ENCODE results near the gene CNTN1.

Gene CNTN1

DNA sequence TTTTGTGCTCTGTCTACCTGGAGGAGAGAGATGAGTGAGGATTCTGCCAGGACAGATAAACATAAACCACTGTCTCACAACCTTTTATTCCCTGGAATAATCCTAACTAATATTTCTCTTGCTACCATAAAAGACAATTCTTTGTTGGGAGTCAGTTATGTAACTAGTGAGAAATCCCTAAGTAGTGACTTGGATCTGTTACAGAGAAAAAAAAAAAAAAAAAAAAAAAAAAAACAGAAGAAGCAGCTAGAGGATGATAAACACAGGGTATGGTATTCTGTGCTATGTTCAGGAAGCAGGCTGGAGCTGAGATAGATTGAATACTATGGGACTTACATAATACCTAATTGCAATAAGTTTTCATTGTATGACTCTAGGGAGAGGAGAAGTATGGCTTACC lies 178.7 kb downstream of the CNTN1 start:
- Histone ChIP-seq H3K27me3 (ENCODE audit: control insufficient read depth in 5 of 5, insufficient read depth in 4 of 5, low read length in 5 of 5) (no peaks in the 10 kb centered on the region), H3K36me3 (ENCODE audit: control insufficient read depth in 5 of 5, insufficient read depth in 5 of 5, low read length in 5 of 5) (no peaks in the 10 kb centered on the region), H3K4me3 (ENCODE audit: low read depth in 1 of 5, low read length in 5 of 5) (no peak overlapping the region), H3K4me1 (ENCODE audit: control insufficient read depth in 5 of 5, insufficient read depth in 5 of 5, low read length in 5 of 5) (no peaks in the 10 kb centered on the region), H3K9me3 (ENCODE audit: control insufficient read depth in 5 of 5, low read length in 5 of 5) (no peaks in the 10 kb centered on the region), H3K9ac (ENCODE audit: low read length in 5 of 5) (no peak overlapping the region), H3K27ac (ENCODE audit: low read depth, low read length) (no peak overlapping the region)

DNA sequence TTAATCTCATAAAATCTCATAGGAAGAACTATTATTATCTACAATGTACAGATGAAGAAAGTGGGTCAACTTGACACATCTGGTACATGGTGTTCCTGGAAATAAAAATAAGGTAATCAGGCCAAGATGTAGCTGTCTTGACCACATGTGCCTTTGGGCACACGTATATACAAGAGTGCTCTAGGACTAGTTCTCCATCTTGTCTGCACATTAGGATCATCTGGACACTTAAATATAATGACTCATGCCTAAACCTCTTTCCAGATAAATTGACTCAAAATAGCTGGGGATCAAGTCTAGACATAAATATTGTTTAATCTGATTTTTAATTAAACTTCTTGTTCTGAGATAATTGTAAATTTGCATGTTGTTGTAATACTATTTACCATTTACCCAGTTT lies 182.6 kb downstream of the CNTN1 start:
- Histone ChIP-seq H3K9ac (ENCODE audit: low read length in 5 of 5) (no peak overlapping the region), H3K27ac (ENCODE audit: low read depth, low read length) (no peak overlapping the region), H3K4me1 (ENCODE audit: control insufficient read depth in 5 of 5, insufficient read depth in 5 of 5, low read length in 5 of 5) (no peaks in the 10 kb centered on the region), H3K9me3 (ENCODE audit: control insufficient read depth in 5 of 5, low read length in 5 of 5) (no peaks in the 10 kb centered on the region), H3K4me3 (ENCODE audit: low read depth in 1 of 5, low read length in 5 of 5) (no peak overlapping the region), H3K27me3 (ENCODE audit: control insufficient read depth in 5 of 5, insufficient read depth in 4 of 5, low read length in 5 of 5) (no peaks in the 10 kb centered on the region), H3K36me3 (ENCODE audit: control insufficient read depth in 5 of 5, insufficient read depth in 5 of 5, low read length in 5 of 5) (no peaks in the 10 kb centered on the region)

DNA sequence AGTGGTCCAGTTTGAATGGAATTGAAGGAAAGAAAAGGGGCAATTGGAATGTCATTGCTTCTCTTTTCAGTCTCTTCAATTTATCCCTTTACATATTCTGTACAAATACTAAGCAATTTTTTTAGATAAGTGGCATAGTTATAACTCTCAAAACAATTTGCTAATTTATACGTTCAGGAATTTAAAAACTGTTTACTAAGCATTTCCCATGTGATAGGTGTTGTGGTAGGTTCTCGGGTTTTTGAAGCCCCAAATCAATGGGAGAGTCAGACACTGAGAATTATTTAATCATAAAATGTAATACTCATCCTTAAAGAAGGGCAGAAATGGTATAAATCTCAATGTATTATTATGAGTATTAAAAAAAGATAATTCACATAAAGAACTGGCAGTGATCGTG lies 197.1 kb downstream of the CNTN1 start:
- H3K4me3 ChIP-seq (ENCODE audit: low read depth in 1 of 5, low read length in 5 of 5): no peak overlapping the region

DNA sequence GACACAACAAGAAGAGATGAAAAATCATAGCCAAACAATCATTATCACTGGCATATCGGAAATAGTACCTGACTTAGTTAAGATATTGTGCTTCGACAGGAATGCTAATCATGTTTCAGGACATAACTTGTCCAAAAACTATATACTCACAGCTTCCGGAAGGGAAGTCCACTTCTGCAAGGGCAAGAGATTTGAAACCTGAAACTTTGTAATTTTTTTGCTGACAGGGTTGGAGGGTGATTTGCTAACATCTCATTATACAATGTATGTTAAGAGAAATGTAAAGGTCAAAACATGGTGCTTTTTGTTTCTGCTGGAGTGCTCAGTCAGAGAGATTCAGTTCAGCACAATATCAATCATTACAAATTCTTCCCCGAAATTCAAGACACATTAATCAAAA lies 200.3 kb downstream of the CNTN1 start:
- H3K27me3 ChIP-seq (ENCODE audit: control insufficient read depth in 5 of 5, insufficient read depth in 4 of 5, low read length in 5 of 5): no peaks in the 10 kb centered on the region
- H3K36me3 ChIP-seq (ENCODE audit: control insufficient read depth in 5 of 5, insufficient read depth in 5 of 5, low read length in 5 of 5): no peaks in the 10 kb centered on the region
- H3K9ac ChIP-seq (ENCODE audit: low read length in 5 of 5): no peak overlapping the region
- H3K27ac ChIP-seq (ENCODE audit: low read depth, low read length): no peak overlapping the region
- H3K4me3 ChIP-seq (ENCODE audit: low read depth in 1 of 5, low read length in 5 of 5): no peak overlapping the region
- H3K4me1 ChIP-seq (ENCODE audit: control insufficient read depth in 5 of 5, insufficient read depth in 5 of 5, low read length in 5 of 5): no peaks in the 10 kb centered on the region
- no peaks in the 10 kb centered on the region for H3K9me3 ChIP-seq (ENCODE audit: control insufficient read depth in 5 of 5, low read length in 5 of 5)

More for the DNA sequence above, 197.1 kb downstream of the CNTN1 start:
- no peak overlapping the region for H3K9ac ChIP-seq (ENCODE audit: low read length in 5 of 5)
- no peaks in the 10 kb centered on the region for H3K27me3 ChIP-seq (ENCODE audit: control insufficient read depth in 5 of 5, insufficient read depth in 4 of 5, low read length in 5 of 5)
- peaks cover 0 to 3% (median 0%) of the 10 kb centered on the region in 5 donors for H3K9me3 ChIP-seq (ENCODE audit: control insufficient read depth in 5 of 5, low read length in 5 of 5)
- H3K4me1 ChIP-seq (ENCODE audit: control insufficient read depth in 5 of 5, insufficient read depth in 5 of 5, low read length in 5 of 5): no peaks in the 10 kb centered on the region
- H3K36me3 ChIP-seq (ENCODE audit: control insufficient read depth in 5 of 5, insufficient read depth in 5 of 5, low read length in 5 of 5): no peaks in the 10 kb centered on the region
- H3K27ac ChIP-seq (ENCODE audit: low read depth, low read length): no peak overlapping the region

DNA sequence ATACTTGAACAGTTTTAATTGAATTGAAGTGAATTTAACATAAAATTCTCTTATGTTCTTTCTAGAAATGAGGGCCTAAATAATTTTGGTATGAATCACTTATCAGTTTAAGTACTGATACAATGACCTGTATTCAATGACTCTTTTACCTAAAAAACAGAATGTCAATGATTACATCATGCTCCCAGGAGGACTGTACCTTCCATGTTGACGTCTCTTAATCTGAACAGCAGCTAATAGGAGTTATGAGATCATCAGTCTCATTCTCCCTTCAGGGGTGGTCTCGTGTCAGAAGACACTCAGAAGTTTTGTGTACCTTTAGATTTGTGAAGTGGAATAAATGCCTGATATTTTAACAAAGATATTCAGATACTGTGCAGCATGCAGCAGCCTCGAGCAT lies 206.3 kb downstream of the CNTN1 start:
- Histone ChIP-seq H3K36me3 (ENCODE audit: control insufficient read depth in 5 of 5, insufficient read depth in 5 of 5, low read length in 5 of 5) (no peaks in the 10 kb centered on the region), H3K27me3 (ENCODE audit: control insufficient read depth in 5 of 5, insufficient read depth in 4 of 5, low read length in 5 of 5) (no peaks in the 10 kb centered on the region), H3K4me3 (ENCODE audit: low read depth in 1 of 5, low read length in 5 of 5) (no peak overlapping the region), H3K9ac (ENCODE audit: low read length in 5 of 5) (no peak overlapping the region), H3K27ac (ENCODE audit: low read depth, low read length) (no peak overlapping the region), H3K9me3 (ENCODE audit: control insufficient read depth in 5 of 5, low read length in 5 of 5) (no peaks in the 10 kb centered on the region), H3K4me1 (ENCODE audit: control insufficient read depth in 5 of 5, insufficient read depth in 5 of 5, low read length in 5 of 5) (no peaks in the 10 kb centered on the region)

DNA sequence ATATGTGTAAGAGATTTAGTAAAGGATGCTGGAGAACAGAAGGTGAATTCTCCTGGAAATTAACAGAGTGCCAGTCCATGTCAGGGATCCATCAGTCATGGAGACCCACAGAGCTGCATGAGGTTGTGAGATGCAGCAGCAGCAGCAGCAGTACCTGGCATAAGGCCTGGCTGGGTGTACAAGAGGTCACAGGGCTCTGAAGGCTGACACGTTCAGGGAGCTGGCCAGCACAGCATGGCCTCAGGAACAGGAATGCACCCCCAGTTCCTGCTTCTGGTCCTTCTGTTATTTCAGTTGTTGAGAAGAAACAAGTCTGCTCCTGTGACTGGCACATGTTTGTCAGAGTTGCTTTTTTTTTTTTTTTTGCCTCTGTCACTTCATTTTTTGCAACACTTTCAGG lies 210.8 kb downstream of the CNTN1 start:
- no peak overlapping the region for H3K27ac ChIP-seq (ENCODE audit: low read depth, low read length)

DNA sequence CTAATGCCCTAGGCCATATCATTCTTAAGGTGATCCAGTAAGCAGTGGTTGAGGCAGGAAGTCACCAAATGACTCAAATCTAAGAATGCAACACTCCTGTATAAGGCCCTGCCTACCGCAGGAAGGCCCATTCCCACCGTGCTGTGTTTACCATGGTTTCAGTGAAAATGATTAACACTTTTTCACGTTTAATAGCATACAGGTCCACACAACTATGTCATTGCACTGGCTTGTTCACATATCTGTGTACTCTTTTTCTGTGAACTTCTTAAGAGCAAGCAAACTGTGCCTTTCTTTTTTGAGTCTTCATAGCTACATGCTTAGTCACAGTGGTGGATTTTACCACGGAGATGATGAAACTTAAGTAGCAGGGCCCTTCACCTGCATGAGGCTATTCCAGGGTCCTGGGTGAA lies 214.9 kb downstream of the CNTN1 start:
- H3K9me3 ChIP-seq (ENCODE audit: control insufficient read depth in 5 of 5, low read length in 5 of 5): no peaks in the 10 kb centered on the region

More for the DNA sequence above, 210.8 kb downstream of the CNTN1 start:
- H3K27me3 ChIP-seq (ENCODE audit: control insufficient read depth in 5 of 5, insufficient read depth in 4 of 5, low read length in 5 of 5): no peaks in the 10 kb centered on the region
- no peak overlapping the region for H3K4me3 ChIP-seq (ENCODE audit: low read depth in 1 of 5, low read length in 5 of 5)
- H3K4me1 ChIP-seq (ENCODE audit: control insufficient read depth in 5 of 5, insufficient read depth in 5 of 5, low read length in 5 of 5): no peaks in the 10 kb centered on the region
- no peak overlapping the region for H3K9ac ChIP-seq (ENCODE audit: low read length in 5 of 5)
- no peaks in the 10 kb centered on the region for H3K9me3 ChIP-seq (ENCODE audit: control insufficient read depth in 5 of 5, low read length in 5 of 5)
- H3K36me3 ChIP-seq (ENCODE audit: control insufficient read depth in 5 of 5, insufficient read depth in 5 of 5, low read length in 5 of 5): no peaks in the 10 kb centered on the region

DNA sequence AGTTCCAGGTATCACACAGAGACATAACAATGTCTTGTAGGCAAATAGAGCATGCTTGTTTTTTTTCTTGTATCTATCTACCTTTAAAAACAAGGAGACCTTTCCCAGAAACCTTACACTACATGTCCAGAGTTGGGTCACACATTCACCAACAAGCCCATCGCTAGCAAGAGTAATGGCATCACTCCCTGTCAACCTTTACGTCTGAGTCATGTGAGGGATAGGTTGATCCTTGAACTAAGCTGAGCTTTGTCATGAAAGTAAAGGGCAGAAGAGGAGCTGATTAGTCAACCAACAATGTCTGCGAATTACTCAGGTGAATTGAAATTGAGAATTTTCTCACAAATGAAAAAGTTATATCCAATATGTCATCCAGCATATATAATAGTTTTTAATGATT lies 219.4 kb downstream of the CNTN1 start:
- no peaks in the 10 kb centered on the region for H3K9me3 ChIP-seq (ENCODE audit: control insufficient read depth in 5 of 5, low read length in 5 of 5)
- H3K27me3 ChIP-seq (ENCODE audit: control insufficient read depth in 5 of 5, insufficient read depth in 4 of 5, low read length in 5 of 5): no peaks in the 10 kb centered on the region
- no peaks in the 10 kb centered on the region for H3K4me1 ChIP-seq (ENCODE audit: control insufficient read depth in 5 of 5, insufficient read depth in 5 of 5, low read length in 5 of 5)
- H3K9ac ChIP-seq (ENCODE audit: low read length in 5 of 5): no peak overlapping the region
- no peaks in the 10 kb centered on the region for H3K36me3 ChIP-seq (ENCODE audit: control insufficient read depth in 5 of 5, insufficient read depth in 5 of 5, low read length in 5 of 5)
- no peak overlapping the region for H3K27ac ChIP-seq (ENCODE audit: low read depth, low read length)
- H3K4me3 ChIP-seq (ENCODE audit: low read depth in 1 of 5, low read length in 5 of 5): no peak overlapping the region

More for the DNA sequence above, 214.9 kb downstream of the CNTN1 start:
- Histone ChIP-seq H3K27ac (ENCODE audit: low read depth, low read length) (no peak overlapping the region), H3K4me3 (ENCODE audit: low read depth in 1 of 5, low read length in 5 of 5) (no peak overlapping the region), H3K4me1 (ENCODE audit: control insufficient read depth in 5 of 5, insufficient read depth in 5 of 5, low read length in 5 of 5) (no peaks in the 10 kb centered on the region), H3K27me3 (ENCODE audit: control insufficient read depth in 5 of 5, insufficient read depth in 4 of 5, low read length in 5 of 5) (no peaks in the 10 kb centered on the region), H3K36me3 (ENCODE audit: control insufficient read depth in 5 of 5, insufficient read depth in 5 of 5, low read length in 5 of 5) (no peaks in the 10 kb centered on the region), H3K9ac (ENCODE audit: low read length in 5 of 5) (no peak overlapping the region)

DNA sequence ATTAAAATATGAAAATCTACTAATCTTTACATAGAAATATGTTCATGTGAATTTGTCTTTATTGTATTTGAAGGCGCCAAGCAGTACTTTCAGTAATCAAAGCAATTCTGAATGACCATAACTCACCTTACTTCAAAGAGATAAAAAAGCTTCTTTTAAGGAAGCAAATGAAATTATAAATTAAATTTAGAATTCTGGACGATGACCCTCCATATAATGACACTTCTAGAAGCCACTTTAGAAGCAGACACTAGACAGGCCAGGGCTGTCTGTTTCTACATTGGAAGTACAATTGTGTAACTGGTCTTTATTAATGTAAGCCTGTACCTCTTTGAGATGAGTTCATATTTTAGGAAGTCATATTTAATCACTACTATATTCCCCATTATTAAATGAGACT lies 222.9 kb downstream of the CNTN1 start:
- H3K36me3 ChIP-seq (ENCODE audit: control insufficient read depth in 5 of 5, insufficient read depth in 5 of 5, low read length in 5 of 5): no peaks in the 10 kb centered on the region
- H3K9me3 ChIP-seq (ENCODE audit: control insufficient read depth in 5 of 5, low read length in 5 of 5): no peaks in the 10 kb centered on the region
- H3K9ac ChIP-seq (ENCODE audit: low read length in 5 of 5): no peak overlapping the region
- H3K27ac ChIP-seq (ENCODE audit: low read depth, low read length): no peak overlapping the region
- H3K4me1 ChIP-seq (ENCODE audit: control insufficient read depth in 5 of 5, insufficient read depth in 5 of 5, low read length in 5 of 5): no peaks in the 10 kb centered on the region
- no peaks in the 10 kb centered on the region for H3K27me3 ChIP-seq (ENCODE audit: control insufficient read depth in 5 of 5, insufficient read depth in 4 of 5, low read length in 5 of 5)
- H3K4me3 ChIP-seq (ENCODE audit: low read depth in 1 of 5, low read length in 5 of 5): no peak overlapping the region

DNA sequence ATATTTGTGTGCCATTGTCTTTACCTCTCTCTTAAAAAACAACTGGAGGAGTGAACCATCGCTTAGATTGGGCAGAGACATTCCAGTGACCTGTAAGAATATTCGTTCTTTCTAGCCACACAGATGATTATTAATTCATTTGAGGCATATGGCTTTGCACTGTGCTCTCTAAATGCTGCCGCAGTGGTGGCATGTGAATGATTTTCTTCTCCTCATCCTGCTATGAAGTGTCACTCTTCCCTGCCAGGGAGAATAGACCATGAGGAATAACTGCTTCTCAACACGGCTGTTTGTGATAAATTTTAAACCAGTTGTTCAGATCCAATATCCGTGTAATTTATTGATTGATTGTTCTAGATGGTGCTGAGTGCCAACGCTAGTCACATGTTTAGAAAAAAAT lies 225.3 kb downstream of the CNTN1 start:
- Histone ChIP-seq H3K4me3 (ENCODE audit: low read depth in 1 of 5, low read length in 5 of 5) (no peak overlapping the region), H3K27ac (ENCODE audit: low read depth, low read length) (no peak overlapping the region), H3K9ac (ENCODE audit: low read length in 5 of 5) (no peak overlapping the region), H3K9me3 (ENCODE audit: control insufficient read depth in 5 of 5, low read length in 5 of 5) (no peaks in the 10 kb centered on the region), H3K36me3 (ENCODE audit: control insufficient read depth in 5 of 5, insufficient read depth in 5 of 5, low read length in 5 of 5) (no peaks in the 10 kb centered on the region), H3K27me3 (ENCODE audit: control insufficient read depth in 5 of 5, insufficient read depth in 4 of 5, low read length in 5 of 5) (no peaks in the 10 kb centered on the region), H3K4me1 (ENCODE audit: control insufficient read depth in 5 of 5, insufficient read depth in 5 of 5, low read length in 5 of 5) (no peaks in the 10 kb centered on the region)

DNA sequence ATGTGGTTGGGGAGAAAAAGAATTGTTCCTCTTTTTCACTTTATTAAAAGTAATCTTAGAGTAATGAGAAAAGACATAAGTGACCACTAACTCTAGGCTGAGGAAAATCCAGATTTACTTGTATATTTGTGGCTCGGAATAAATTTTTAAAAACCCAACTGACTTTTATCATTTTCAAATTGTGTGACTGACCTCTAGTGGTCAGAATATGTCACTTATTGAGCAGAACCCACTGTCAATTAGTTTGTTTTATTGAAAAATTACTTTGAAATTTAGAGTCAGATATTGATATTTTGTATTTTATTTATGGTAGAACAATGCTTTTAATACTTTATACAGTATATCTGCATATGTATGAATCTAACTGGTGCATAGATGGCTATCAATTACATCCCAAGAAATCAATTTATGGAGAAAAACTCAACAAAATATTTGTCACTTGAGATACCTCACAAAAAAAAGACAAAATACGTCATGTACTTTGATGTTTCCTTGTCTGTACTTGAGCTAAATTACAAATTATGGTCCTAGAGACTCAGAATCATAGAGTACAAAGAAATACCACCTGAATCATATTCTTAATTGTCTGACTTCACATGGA lies 229.4 kb downstream of the CNTN1 start:
- no peaks in the 10 kb centered on the region for H3K27me3 ChIP-seq (ENCODE audit: control insufficient read depth in 5 of 5, insufficient read depth in 4 of 5, low read length in 5 of 5)

More for the DNA sequence above, 229.4 kb downstream of the CNTN1 start:
- Histone ChIP-seq H3K36me3 (ENCODE audit: control insufficient read depth in 5 of 5, insufficient read depth in 5 of 5, low read length in 5 of 5) (no peaks in the 10 kb centered on the region), H3K9ac (ENCODE audit: low read length in 5 of 5) (no peak overlapping the region), H3K4me1 (ENCODE audit: control insufficient read depth in 5 of 5, insufficient read depth in 5 of 5, low read length in 5 of 5) (no peaks in the 10 kb centered on the region), H3K27ac (ENCODE audit: low read depth, low read length) (no peak overlapping the region), H3K4me3 (ENCODE audit: low read depth in 1 of 5, low read length in 5 of 5) (no peak overlapping the region), H3K9me3 (ENCODE audit: control insufficient read depth in 5 of 5, low read length in 5 of 5) (no peaks in the 10 kb centered on the region)
